ENCODE data around the gene GKN2.

GKN2 gene

GRCh38 chr2:68977453-68977852 lies 24.8 kb upstream of the GKN2 start:
- no peaks in the 10 kb centered on the region for H3K4me1 ChIP-seq (ENCODE audit: control insufficient read depth in 1 of 2, insufficient read depth in 2 of 2, low read length in 2 of 2)
- H3K27me3 ChIP-seq (ENCODE audit: low read depth, low read length), result no peaks in the 10 kb centered on the region

DNA sequence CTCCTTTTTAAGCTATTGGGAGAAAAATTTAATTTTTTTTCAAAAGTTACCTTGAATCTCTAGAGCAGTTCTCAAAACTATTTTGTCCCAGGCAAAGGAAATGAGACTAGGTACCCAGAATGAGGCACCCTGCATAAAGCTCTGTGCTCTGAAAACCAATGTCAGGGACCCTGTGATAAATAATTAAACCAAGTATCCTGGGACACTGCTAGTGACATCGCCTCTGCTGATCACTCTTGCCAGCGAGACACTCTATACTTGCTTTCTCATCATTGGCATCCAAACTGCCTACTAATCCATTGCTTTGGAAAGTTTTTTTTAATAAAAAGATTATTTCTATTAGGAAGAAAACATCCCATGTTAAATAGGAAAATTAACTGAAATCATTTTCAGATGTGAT lies 23.2 kb upstream of the GKN2 start:
- Histone ChIP-seq H3K36me3 (ENCODE audit: control insufficient read depth in 1 of 2, insufficient read depth in 2 of 2, low read length in 2 of 2) (no peaks in the 10 kb centered on the region), H3K27me3 (ENCODE audit: low read depth, low read length) (no peaks in the 10 kb centered on the region), H3K4me3 (ENCODE audit: low read depth in 1 of 2, low read length in 2 of 2) (no peak overlapping the region), H3K27ac (ENCODE audit: low read length) (no peak overlapping the region), H3K9me3 (ENCODE audit: control insufficient read depth in 1 of 2, low read length in 2 of 2) (no peaks in the 10 kb centered on the region), H3K4me1 (ENCODE audit: control insufficient read depth in 1 of 2, insufficient read depth in 2 of 2, low read length in 2 of 2) (no peaks in the 10 kb centered on the region)

More at GRCh38 chr2:68977453-68977852, 24.8 kb upstream of the GKN2 start:
- H3K36me3 ChIP-seq (ENCODE audit: control insufficient read depth in 1 of 2, insufficient read depth in 2 of 2, low read length in 2 of 2), result no peaks in the 10 kb centered on the region
- no peak overlapping the region for H3K27ac ChIP-seq (ENCODE audit: low read length)
- H3K9me3 ChIP-seq (ENCODE audit: control insufficient read depth in 1 of 2, low read length in 2 of 2), result no peaks in the 10 kb centered on the region
- no peak overlapping the region for H3K4me3 ChIP-seq (ENCODE audit: low read depth in 1 of 2, low read length in 2 of 2)

- Histone ChIP-seq H3K27me3 (ENCODE audit: low read depth, low read length) (no peaks in the 10 kb centered on the region), H3K4me1 (ENCODE audit: control insufficient read depth in 1 of 2, insufficient read depth in 2 of 2, low read length in 2 of 2) (no peaks in the 10 kb centered on the region)
Observed at GRCh38 chr2:68974946-68975665, 22.4 kb upstream of the GKN2 start.

GRCh38 chr2:68974251-68974650 lies 21.6 kb upstream of the GKN2 start, which contains the start of gene GKN1:
GKN1 (plus strand) TSS chr2:68974636; CDS start chr2:68974678, 42 bp downstream.
- no peaks in the 10 kb centered on the region for H3K27me3 ChIP-seq (ENCODE audit: low read depth, low read length)
- no peaks in the 10 kb centered on the region for H3K4me1 ChIP-seq (ENCODE audit: control insufficient read depth in 1 of 2, insufficient read depth in 2 of 2, low read length in 2 of 2)
- H3K4me3 ChIP-seq (ENCODE audit: low read depth in 1 of 2, low read length in 2 of 2), result no peak within 1 kb of the TSS
- H3K27ac ChIP-seq (ENCODE audit: low read length), result no peak within 1 kb of the TSS
- no peaks in the 10 kb centered on the region for H3K36me3 ChIP-seq (ENCODE audit: control insufficient read depth in 1 of 2, insufficient read depth in 2 of 2, low read length in 2 of 2)
- no peaks in the 10 kb centered on the region for H3K9me3 ChIP-seq (ENCODE audit: control insufficient read depth in 1 of 2, low read length in 2 of 2)

More at GRCh38 chr2:68974946-68975665, 22.4 kb upstream of the GKN2 start:
- Histone ChIP-seq H3K27ac (ENCODE audit: low read length) (no peak overlapping the region), H3K4me3 (ENCODE audit: low read depth in 1 of 2, low read length in 2 of 2) (no peak overlapping the region), H3K9me3 (ENCODE audit: control insufficient read depth in 1 of 2, low read length in 2 of 2) (no peaks in the 10 kb centered on the region), H3K36me3 (ENCODE audit: control insufficient read depth in 1 of 2, insufficient read depth in 2 of 2, low read length in 2 of 2) (no peaks in the 10 kb centered on the region)

DNA sequence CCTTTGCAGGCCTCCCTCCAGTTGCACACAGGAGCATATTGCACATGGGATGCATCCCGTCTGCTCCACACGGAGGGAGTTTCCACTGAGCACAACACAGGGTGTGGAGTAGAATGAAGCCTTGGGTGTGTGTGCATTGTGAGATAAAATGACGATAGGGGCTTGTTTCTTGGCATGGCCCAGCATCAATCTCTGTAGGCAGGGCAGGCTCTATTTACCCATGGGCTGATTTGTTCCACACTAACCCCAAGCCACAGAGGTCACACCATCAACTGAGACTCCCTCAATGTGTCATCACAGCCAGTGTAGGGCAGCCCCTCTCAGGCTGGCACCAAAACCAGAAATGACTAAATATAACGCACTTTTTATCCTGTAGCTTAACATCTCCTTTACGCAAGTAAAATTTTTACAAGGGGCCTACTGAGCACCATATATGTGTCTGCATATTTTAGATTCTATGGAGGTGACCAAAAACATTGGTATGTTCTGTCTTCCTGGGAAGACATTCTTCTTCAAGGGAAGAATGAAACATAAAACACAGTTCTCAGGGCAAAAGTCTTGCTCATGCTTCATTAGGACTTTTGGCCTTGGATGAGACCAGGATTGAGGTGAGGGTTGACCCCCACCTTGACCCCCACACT lies 19.0 kb upstream of the GKN2 start:
- Histone ChIP-seq H3K4me1 (ENCODE audit: control insufficient read depth in 1 of 2, insufficient read depth in 2 of 2, low read length in 2 of 2) (no peaks in the 10 kb centered on the region), H3K27ac (ENCODE audit: low read length) (no peak overlapping the region), H3K9me3 (ENCODE audit: control insufficient read depth in 1 of 2, low read length in 2 of 2) (no peaks in the 10 kb centered on the region), H3K4me3 (ENCODE audit: low read depth in 1 of 2, low read length in 2 of 2) (no peak overlapping the region), H3K36me3 (ENCODE audit: control insufficient read depth in 1 of 2, insufficient read depth in 2 of 2, low read length in 2 of 2) (no peaks in the 10 kb centered on the region), H3K27me3 (ENCODE audit: low read depth, low read length) (no peaks in the 10 kb centered on the region)

DNA sequence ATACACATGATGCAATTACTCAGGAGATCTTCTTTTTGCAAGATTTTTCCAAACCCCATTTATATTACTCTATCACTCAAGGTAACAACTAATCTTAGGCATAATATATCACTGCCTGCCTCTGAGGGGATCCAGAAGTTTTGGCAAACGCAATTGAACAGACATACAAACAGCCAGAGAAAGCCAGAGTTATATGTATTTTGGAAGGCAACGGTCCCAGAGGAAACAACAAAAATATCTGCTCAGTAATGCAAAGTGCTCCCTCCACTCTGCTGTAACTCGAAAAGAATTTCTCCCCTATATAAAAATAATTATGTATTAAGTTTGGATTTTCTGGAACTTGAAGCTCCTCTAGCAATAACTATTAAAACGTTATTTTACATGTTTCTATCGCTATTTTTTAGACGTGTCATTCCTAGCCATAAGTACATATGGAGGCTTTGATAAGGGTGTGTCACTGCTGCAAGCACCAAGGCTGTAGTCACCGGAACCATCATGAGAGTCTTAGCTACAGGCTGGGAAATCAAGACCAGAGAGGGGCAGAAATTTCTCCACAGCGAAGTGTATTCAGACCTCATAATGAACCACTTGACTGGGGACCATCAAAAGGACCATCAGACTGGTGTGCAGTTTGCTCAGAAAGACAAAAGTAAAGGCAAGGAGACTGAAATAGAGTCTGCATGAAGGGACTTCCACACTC lies 18.0 kb upstream of the GKN2 start:
- Histone ChIP-seq H3K4me3 (ENCODE audit: low read depth in 1 of 2, low read length in 2 of 2) (no peak overlapping the region), H3K4me1 (ENCODE audit: control insufficient read depth in 1 of 2, insufficient read depth in 2 of 2, low read length in 2 of 2) (no peaks in the 10 kb centered on the region), H3K27ac (ENCODE audit: low read length) (no peak overlapping the region), H3K9me3 (ENCODE audit: control insufficient read depth in 1 of 2, low read length in 2 of 2) (no peaks in the 10 kb centered on the region), H3K36me3 (ENCODE audit: control insufficient read depth in 1 of 2, insufficient read depth in 2 of 2, low read length in 2 of 2) (no peaks in the 10 kb centered on the region), H3K27me3 (ENCODE audit: low read depth, low read length) (no peaks in the 10 kb centered on the region)

- H3K36me3 ChIP-seq (ENCODE audit: control insufficient read depth in 1 of 2, insufficient read depth in 2 of 2, low read length in 2 of 2), result no peaks in the 10 kb centered on the region
- H3K27me3 ChIP-seq (ENCODE audit: low read depth, low read length), result no peaks in the 10 kb centered on the region
- no peaks in the 10 kb centered on the region for H3K4me1 ChIP-seq (ENCODE audit: control insufficient read depth in 1 of 2, insufficient read depth in 2 of 2, low read length in 2 of 2)
- no peaks in the 10 kb centered on the region for H3K9me3 ChIP-seq (ENCODE audit: control insufficient read depth in 1 of 2, low read length in 2 of 2)
- H3K27ac ChIP-seq (ENCODE audit: low read length), result no peak overlapping the region
- H3K4me3 ChIP-seq (ENCODE audit: low read depth in 1 of 2, low read length in 2 of 2), result no peak overlapping the region
Observed at GRCh38 chr2:68969736-68970490, 17.2 kb upstream of the GKN2 start.

DNA sequence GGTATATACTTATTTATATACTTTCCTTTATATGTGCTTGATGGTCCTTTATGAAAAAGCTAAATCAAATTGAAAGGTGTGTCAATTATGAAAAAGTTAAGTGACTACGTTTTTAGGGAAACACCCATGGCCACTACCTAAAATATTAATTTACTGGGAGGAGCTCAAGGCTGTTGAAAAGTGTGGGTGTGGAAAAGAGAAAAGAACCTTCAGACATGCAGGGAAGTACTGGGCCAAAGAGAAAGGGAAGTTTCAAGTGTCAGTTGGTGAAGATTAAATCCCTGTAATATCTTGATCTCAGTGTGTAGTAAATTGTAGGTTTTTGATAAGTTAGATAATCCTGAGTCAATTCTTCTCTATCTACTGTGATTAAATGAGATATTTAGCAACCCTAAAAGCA lies 15.5 kb upstream of the GKN2 start:
- Histone ChIP-seq H3K4me3 (ENCODE audit: low read depth in 1 of 2, low read length in 2 of 2) (no peak overlapping the region), H3K9me3 (ENCODE audit: control insufficient read depth in 1 of 2, low read length in 2 of 2) (no peaks in the 10 kb centered on the region), H3K36me3 (ENCODE audit: control insufficient read depth in 1 of 2, insufficient read depth in 2 of 2, low read length in 2 of 2) (no peaks in the 10 kb centered on the region), H3K27me3 (ENCODE audit: low read depth, low read length) (no peaks in the 10 kb centered on the region), H3K27ac (ENCODE audit: low read length) (no peak overlapping the region), H3K4me1 (ENCODE audit: control insufficient read depth in 1 of 2, insufficient read depth in 2 of 2, low read length in 2 of 2) (no peaks in the 10 kb centered on the region)

DNA sequence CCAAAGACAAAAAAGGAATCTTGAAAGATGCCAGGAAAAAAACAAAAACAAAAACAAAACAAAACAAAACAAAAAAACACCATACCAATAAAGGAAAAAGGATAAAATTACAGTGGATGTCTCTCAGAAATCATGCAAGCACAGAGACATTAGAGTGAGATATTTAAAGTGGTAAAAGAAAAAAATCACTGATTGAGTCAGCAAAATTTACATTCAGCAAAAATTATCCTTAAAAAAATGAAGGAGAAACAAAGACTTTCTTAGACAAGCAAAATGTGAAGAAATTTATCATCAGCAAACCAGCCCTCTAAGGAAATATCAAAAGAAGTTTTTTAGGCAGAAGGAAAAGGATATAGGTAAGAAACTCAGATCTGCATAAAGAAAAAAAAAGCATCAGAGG lies 11.6 kb upstream of the GKN2 start:
- Histone ChIP-seq H3K36me3 (ENCODE audit: control insufficient read depth in 1 of 2, insufficient read depth in 2 of 2, low read length in 2 of 2) (no peaks in the 10 kb centered on the region), H3K9me3 (ENCODE audit: control insufficient read depth in 1 of 2, low read length in 2 of 2) (no peaks in the 10 kb centered on the region), H3K4me3 (ENCODE audit: low read depth in 1 of 2, low read length in 2 of 2) (no peak overlapping the region), H3K27me3 (ENCODE audit: low read depth, low read length) (no peaks in the 10 kb centered on the region), H3K4me1 (ENCODE audit: control insufficient read depth in 1 of 2, insufficient read depth in 2 of 2, low read length in 2 of 2) (no peaks in the 10 kb centered on the region), H3K27ac (ENCODE audit: low read length) (no peak overlapping the region)

GRCh38 chr2:68961380-68961779 lies 8.7 kb upstream of the GKN2 start:
- H3K27ac ChIP-seq (ENCODE audit: low read length), result no peak overlapping the region
- H3K4me3 ChIP-seq (ENCODE audit: low read depth in 1 of 2, low read length in 2 of 2), result no peak overlapping the region
- H3K4me1 ChIP-seq (ENCODE audit: control insufficient read depth in 1 of 2, insufficient read depth in 2 of 2, low read length in 2 of 2), result no peaks in the 10 kb centered on the region
- H3K9me3 ChIP-seq (ENCODE audit: control insufficient read depth in 1 of 2, low read length in 2 of 2), result no peaks in the 10 kb centered on the region
- no peaks in the 10 kb centered on the region for H3K36me3 ChIP-seq (ENCODE audit: control insufficient read depth in 1 of 2, insufficient read depth in 2 of 2, low read length in 2 of 2)
- H3K27me3 ChIP-seq (ENCODE audit: low read depth, low read length), result no peaks in the 10 kb centered on the region

DNA sequence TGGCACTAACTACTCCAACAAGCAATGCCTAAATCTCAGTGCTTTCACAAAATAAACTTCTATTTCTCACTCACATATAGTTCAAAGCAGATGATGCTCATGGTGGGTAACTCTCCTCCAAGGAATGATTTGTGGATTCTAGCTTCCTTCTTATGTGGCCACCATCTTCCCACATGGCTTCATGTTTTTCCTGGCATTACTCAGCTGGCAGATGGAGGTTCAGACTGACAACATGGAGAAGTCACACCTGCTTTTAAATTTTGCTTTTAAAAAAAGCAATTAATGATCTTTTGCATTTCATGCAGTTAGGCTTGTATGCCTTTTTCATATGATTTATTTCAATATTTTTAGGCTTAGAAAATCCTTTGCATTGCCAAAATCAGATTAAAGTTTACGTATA lies 6.3 kb upstream of the GKN2 start:
- no peaks in the 10 kb centered on the region for H3K9me3 ChIP-seq (ENCODE audit: control insufficient read depth in 1 of 2, low read length in 2 of 2)
- H3K27me3 ChIP-seq (ENCODE audit: low read depth, low read length), result no peaks in the 10 kb centered on the region
- no peaks in the 10 kb centered on the region for H3K4me1 ChIP-seq (ENCODE audit: control insufficient read depth in 1 of 2, insufficient read depth in 2 of 2, low read length in 2 of 2)
- H3K4me3 ChIP-seq (ENCODE audit: low read depth in 1 of 2, low read length in 2 of 2), result no peak overlapping the region
- H3K27ac ChIP-seq (ENCODE audit: low read length), result no peak overlapping the region
- no peaks in the 10 kb centered on the region for H3K36me3 ChIP-seq (ENCODE audit: control insufficient read depth in 1 of 2, insufficient read depth in 2 of 2, low read length in 2 of 2)

All from muscle layer of duodenum (tissue), 2 donors.